H1 (cell line): ENCODE measurements around the gene TPP1. TPM values are rescaled to one million over a fixed set of nuclear protein-coding genes. Genes with fewer than 3 reads are reported as not detected.

Source experiments
- ASH2L ChIP-seq: fragments of 200-600, 300-600 bp; sonication (generic); IDR thresholded peaks from one replicate; pipeline ENCODE4 v1.7.1; 2017; ENCODE audit warnings: low read length
- CTBP2 ChIP-seq: IDR thresholded peaks from 2 replicates; pipeline ENCODE4 v1.7.0; 2011; ENCODE audit warnings: borderline replicate concordance, mild to moderate bottlenecking, moderate library complexity, mixed read lengths, low read length; ENCODE audit not compliant: insufficient read depth, insufficient read length
- RFX5 ChIP-seq: IDR thresholded peaks from 2 replicates; pipeline ENCODE4 v1.6.1; 2011; ENCODE audit warnings: low read depth, low read length, improper control_type of control experiment, borderline replicate concordance
- polyA plus RNA-seq, 7 experiments: library from polyadenylated mRNA; depleted of rRNA in 3 of 7; stranded (reverse) in 5 of 7; unstranded in 2 of 7; fragments of >200 nt in 5 of 7; fragments of 200-250 nt in 2 of 7; gene quantifications; 1 replicate in 5 of 7; 2 replicates in 1 of 7; 4 replicates in 1 of 7; pipeline versions ENCODE4 v1.2.1 to v1.2.3, GENCODE V29; 2011 to 2013; ENCODE audit warnings: missing spikeins in 2 of 7, mixed read lengths in 2 of 7
- total RNA-seq: library from RNA; stranded (reverse); fragmentation: NEBNext Ultra II Directional; extraction: Animal tissue kit (Norgen Biotek cat#: 25700); gene quantifications from 2 replicates; pipeline ENCODE4 v1.2.1, GENCODE V29; 2021
- TF ChIP-seq, protein P1 (sequence below): IDR thresholded peaks from 2 replicates; pipeline ENCODE4 v1.6.1; 2012; ENCODE audit warnings: inconsistent platforms

The TPP1 gene
- total and polyA plus RNA-seq, 2 of the 8 experiments (the other 6 are each of a cell fraction or from before 2014, with no cell fraction given) = 36.1 to 77.5 TPM

DNA sequence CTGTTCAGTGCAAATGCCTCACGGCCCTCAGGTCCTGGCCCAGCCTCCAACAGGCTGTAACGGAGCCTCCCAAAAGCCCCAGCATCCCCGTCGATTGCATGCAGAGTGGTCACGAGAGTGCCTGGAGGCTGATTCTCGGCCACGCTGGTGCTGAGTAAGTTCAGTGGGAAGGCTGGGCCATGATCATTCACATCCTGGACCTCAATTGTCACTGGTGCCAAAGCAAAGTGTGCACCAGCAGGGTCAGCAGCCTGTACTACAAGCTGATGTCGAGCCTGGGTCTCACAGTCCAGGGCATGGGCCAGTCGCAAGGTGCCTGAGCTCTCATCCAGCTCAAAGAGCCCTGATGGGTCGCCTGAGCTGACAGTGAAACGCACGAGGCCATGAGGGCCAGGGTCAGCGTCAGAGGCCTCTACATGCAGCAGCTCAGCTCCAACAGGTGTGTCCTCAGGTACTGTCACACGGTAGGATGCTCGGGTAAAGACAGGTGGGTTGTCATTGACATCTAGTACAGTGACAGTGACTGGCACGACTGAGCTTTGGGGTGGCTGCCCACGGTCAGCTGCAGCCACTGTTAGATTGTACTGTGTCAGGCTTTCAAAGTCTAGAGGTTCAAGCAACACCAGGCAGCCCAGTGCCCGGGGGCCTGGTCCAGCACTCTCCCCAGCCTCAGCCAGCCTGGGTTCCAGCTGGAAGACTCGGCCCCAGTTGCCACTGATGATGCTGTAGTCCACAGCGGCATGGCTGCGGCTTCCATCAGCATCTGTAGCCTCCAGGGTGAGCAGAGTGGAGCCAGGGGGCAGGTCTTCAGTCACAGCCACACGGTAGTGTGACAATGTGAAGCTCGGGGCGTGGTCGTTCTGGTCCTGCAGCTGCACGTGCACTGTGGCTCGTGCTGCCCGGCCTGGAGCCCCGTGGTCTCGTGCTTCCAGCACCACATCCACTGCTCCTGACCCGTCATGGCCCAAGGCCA, 4.5 kb upstream of the TPP1 start (continued):
- no peak for TF ChIP-seq RFX5
- TF ChIP-seq, protein P1, sequence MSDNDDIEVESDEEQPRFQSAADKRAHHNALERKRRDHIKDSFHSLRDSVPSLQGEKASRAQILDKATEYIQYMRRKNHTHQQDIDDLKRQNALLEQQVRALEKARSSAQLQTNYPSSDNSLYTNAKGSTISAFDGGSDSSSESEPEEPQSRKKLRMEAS = no peak
- no peak for TF ChIP-seq CTBP2
- no peak for TF ChIP-seq ASH2L
